Endodermal cell (in vitro differentiated cells): ENCODE measurements around the gene GSTM4. TPM values are rescaled to one million over a fixed set of nuclear protein-coding genes. Genes with fewer than 3 reads are reported as not detected.

Source experiments
- DNase-seq: peaks from one replicate; pipeline ENCODE4 v3.0.0-alpha.2; 2017
- H3K27ac ChIP-seq: 2 replicates; pipeline ENCODE4 v1.5.1; 2013; ENCODE audit warnings: mild to moderate bottlenecking, low read depth, low read length, moderate library complexity
- H3K27me3 ChIP-seq: 2 replicates; pipeline ENCODE4 v1.6.1; 2013; ENCODE audit warnings: mild to moderate bottlenecking, low read length, moderate library complexity; ENCODE audit not compliant: insufficient read depth, control insufficient read depth, poor library complexity, severe bottlenecking
- H3K36me3 ChIP-seq: 2 replicates; pipeline ENCODE4 v1.7.0; 2013; ENCODE audit warnings: mild to moderate bottlenecking, low read length, moderate library complexity; ENCODE audit not compliant: control insufficient read depth, insufficient read depth
- H3K4me1 ChIP-seq: one replicate; pipeline ENCODE4 v1.7.0; 2013; ENCODE audit warnings: low read length; ENCODE audit not compliant: control insufficient read depth, insufficient read depth
- H3K4me3 ChIP-seq: 2 replicates; pipeline ENCODE4 v1.5.1; 2013; ENCODE audit warnings: mild to moderate bottlenecking, low read length, moderate library complexity
- H3K9ac ChIP-seq: 2 replicates; pipeline ENCODE4 v1.6.1; 2013; ENCODE audit warnings: mild to moderate bottlenecking, low read length, moderate library complexity; ENCODE audit not compliant: poor library complexity, severe bottlenecking; ENCODE audit errors: extremely low read depth
- H3K9me3 ChIP-seq: 2 replicates; pipeline ENCODE4 v1.6.1; 2013; ENCODE audit warnings: mild to moderate bottlenecking, low read length, moderate library complexity; ENCODE audit not compliant: control insufficient read depth
- H3K27ac Mint-ChIP-seq: 2 replicates; pipeline ENCODE4 v1.8.0; 2020; ENCODE audit warnings: mixed read lengths
- H3K27me3 Mint-ChIP-seq: 2 replicates; pipeline ENCODE4 v1.8.0; 2021; ENCODE audit warnings: mild to moderate bottlenecking, mixed read lengths; ENCODE audit not compliant: insufficient read depth
- H3K36me3 Mint-ChIP-seq: 2 replicates; pipeline ENCODE4 v1.8.0; 2020; ENCODE audit warnings: low read depth, mixed read lengths
- H3K4me1 Mint-ChIP-seq: 2 replicates; pipeline ENCODE4 v1.8.0; 2020; ENCODE audit warnings: mixed read lengths
- H3K4me3 Mint-ChIP-seq: 2 replicates; pipeline ENCODE4 v1.8.0; 2020; ENCODE audit warnings: mild to moderate bottlenecking, moderate library complexity, mixed read lengths
- H3K9me3 Mint-ChIP-seq: 2 replicates; pipeline ENCODE4 v1.8.0; 2020; ENCODE audit warnings: mild to moderate bottlenecking, mixed read lengths
- WGBS, 2 experiments: methylation state at CpG; one replicate each; pipeline versions ENCODE4 v1.1.5 to v1.1.7; 2013; ENCODE audit warnings: missing lambda C conversion rate in 2 of 2, mixed read lengths in 1 of 2; ENCODE audit not compliant: insufficient coverage in 1 of 2, insufficient read length in 1 of 2; 5-methylcytosine and 5-hydroxymethylcytosine counted together
- total RNA-seq, 2 donors: library from RNA; stranded (reverse); fragmentation: NEBNext Ultra II Directional in 1 of 2; extraction: Animal tissue kit (Norgen Biotek cat#: 25700) in 1 of 2; gene quantifications; 2 replicates in 1 of 2; 3 replicates in 1 of 2; pipeline ENCODE4 v1.2.1, GENCODE V29; 2021
- TF ChIP-seq, protein P1 (sequence below): fragments of 200-600 bp; sonication (generic); conservative IDR thresholded peaks from 2 replicates; pipeline ENCODE4 v1.5.0; 2021; ENCODE audit warnings: antibody characterized with exemption, mild to moderate bottlenecking

Gene GSTM4
- total RNA-seq, 2 donors from 2014 or later, result 20.1 to 28.5 TPM

DNA sequence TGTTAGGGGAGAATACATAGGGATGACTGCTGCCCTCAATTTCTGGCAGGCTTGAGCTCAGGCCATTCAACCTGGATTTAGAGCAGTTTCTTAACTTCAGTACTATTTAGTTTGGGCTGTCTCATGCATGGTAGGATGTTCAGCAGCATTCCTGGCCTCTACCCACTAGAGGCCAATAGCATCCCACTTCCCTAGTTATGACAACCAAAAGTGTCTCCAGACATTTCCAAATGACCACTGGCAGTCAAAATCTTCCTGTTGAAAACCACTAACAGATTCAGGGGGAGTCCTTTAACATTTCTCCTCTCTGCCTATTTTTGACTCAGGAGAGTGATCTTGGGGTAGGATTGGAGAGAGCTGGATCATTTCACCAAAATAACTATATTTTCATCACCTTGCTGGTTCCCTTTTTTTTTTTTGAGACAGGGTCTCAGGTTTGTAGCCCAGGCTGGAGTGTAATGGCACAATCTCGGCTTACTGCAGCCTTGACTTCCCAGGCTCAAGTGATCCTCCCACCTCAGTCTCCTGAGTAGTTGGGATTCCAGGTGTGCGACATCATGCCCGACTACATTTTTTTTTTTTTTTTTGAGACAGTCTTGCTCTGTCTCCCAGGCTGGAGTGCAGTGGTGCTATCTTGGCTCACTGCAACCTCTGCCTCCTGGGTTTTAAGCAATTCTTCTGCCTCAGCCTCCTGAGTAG, 45.1 kb upstream of the GSTM4 start:
- 90% methylated on average over 3 of the region's 3 CpGs; no CpG with 5 or more reads in 1 of the 2 experiments for WGBS, 2 experiments
- no peaks in the 10 kb centered on the region for H3K27me3 ChIP-seq
- H3K4me1 ChIP-seq, result no peaks in the 10 kb centered on the region
- no peak overlapping the region for H3K27ac ChIP-seq
- H3K9me3 ChIP-seq, result no peaks in the 10 kb centered on the region
- H3K36me3 ChIP-seq, result no peaks in the 10 kb centered on the region
- H3K9ac ChIP-seq, result peak overlapping the region; percentile 23
- Mint-ChIP-seq H3K36me3 (no peaks in the 10 kb centered on the region), H3K27ac (peak overlapping the region; percentile 83), H3K9me3 (no peaks in the 10 kb centered on the region), H3K4me1 (peaks cover 7% of the 10 kb centered on the region), H3K27me3 (no peaks in the 10 kb centered on the region), H3K4me3 (no peak overlapping the region)
- TF ChIP-seq, protein P1, sequence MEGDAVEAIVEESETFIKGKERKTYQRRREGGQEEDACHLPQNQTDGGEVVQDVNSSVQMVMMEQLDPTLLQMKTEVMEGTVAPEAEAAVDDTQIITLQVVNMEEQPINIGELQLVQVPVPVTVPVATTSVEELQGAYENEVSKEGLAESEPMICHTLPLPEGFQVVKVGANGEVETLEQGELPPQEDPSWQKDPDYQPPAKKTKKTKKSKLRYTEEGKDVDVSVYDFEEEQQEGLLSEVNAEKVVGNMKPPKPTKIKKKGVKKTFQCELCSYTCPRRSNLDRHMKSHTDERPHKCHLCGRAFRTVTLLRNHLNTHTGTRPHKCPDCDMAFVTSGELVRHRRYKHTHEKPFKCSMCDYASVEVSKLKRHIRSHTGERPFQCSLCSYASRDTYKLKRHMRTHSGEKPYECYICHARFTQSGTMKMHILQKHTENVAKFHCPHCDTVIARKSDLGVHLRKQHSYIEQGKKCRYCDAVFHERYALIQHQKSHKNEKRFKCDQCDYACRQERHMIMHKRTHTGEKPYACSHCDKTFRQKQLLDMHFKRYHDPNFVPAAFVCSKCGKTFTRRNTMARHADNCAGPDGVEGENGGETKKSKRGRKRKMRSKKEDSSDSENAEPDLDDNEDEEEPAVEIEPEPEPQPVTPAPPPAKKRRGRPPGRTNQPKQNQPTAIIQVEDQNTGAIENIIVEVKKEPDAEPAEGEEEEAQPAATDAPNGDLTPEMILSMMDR, result no peak
- no peak overlapping the region for H3K4me3 ChIP-seq
- peak; percentile 66 for DNase-seq

DNA sequence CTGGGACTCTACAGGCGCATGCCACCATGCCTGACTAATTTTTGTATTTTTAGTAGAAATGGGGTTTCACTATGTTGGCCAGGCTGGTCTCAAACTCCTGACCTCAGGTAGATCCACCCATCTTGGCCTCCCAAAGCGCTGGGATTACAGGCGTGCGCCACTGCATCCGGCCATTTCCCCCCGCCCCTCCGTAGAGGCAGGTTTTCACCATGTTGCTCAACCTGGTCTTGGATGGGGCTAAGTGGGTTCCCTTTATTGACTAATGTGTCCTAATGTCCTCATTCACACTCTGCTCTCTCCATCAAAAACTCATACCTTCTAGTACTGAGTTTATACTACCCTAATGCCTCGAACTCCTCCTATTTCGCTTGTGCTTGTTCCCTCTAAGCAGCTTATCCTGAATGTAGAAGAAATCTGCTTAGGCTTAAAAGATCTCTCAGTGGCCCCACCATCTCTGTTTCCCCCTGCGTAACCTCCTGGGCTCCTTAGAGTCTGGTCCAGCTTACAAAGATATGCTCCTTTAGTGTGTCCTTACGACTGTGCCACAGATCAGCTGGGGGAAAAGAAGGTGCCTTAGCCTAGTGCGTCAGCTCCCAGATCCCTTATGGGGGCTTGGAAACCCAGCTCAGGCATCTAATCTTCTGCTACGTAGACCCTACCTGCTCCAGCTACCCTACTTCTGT, 44.5 kb upstream of the GSTM4 start:
- no peak overlapping the region for H3K9ac ChIP-seq
- TF ChIP-seq, protein P1, result no peak
- H3K27me3 Mint-ChIP-seq, result no peaks in the 10 kb centered on the region
- H3K27ac ChIP-seq, result no peak overlapping the region
- H3K4me1 ChIP-seq, result no peaks in the 10 kb centered on the region
- peaks cover 7% of the 10 kb centered on the region for H3K4me1 Mint-ChIP-seq
- no peaks in the 10 kb centered on the region for H3K9me3 ChIP-seq
- DNase-seq, result peak; percentile 33
- H3K36me3 ChIP-seq, result no peaks in the 10 kb centered on the region
- WGBS, 2 experiments, result 91 to 100% methylated on average over 6 to 13 of the region's 13 CpGs
- H3K27me3 ChIP-seq, result no peaks in the 10 kb centered on the region
- no peak overlapping the region for H3K4me3 ChIP-seq
- peak overlapping the region; percentile 18 for H3K27ac Mint-ChIP-seq
- no peaks in the 10 kb centered on the region for H3K36me3 Mint-ChIP-seq
- no peaks in the 10 kb centered on the region for H3K9me3 Mint-ChIP-seq
- H3K4me3 Mint-ChIP-seq, result no peak overlapping the region

DNA sequence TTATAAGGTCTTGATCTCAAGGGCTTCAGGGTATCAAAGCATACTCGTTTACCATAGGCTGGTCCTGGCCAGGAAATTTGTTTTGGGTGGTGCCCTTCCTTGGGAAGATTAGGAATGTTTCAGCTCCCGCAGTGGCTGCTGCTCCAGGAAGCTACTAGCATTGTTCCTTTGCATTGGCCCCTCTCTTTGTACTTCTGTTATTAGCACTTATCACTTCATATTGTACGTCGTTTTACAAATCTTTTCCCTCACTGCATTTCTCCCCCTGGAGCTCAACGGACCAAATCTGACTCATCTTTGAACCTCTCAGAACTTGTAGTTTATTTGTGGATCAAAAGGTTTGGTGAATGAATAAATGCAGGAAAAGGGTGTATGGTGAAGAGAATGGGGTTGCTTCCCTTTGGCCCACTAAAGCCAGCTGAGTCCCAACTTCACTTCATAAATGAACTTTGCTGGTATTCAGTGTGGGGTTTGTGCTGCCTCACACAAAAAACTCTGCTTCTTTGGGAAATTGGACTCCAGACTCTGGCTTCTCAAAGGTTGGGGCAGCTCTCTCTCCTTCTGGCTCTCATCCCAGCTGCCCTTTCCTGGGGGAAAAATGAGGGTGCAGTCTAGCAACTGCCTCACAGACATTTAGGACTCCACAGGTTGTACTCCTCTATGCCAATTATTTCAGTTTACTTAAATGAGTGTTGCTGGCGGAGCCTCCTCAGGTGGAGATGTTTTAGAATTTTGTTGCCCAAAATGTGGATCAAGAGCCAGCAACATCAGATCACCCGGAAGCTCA, 42.3 kb upstream of the GSTM4 start:
- TF ChIP-seq, protein P1, result no peak
- H3K9ac ChIP-seq, result no peak overlapping the region
- no peak overlapping the region for H3K4me3 ChIP-seq
- H3K27ac ChIP-seq, result no peak overlapping the region
- no peaks in the 10 kb centered on the region for H3K9me3 ChIP-seq
- no peaks in the 10 kb centered on the region for H3K36me3 ChIP-seq
- H3K27me3 Mint-ChIP-seq, result no peaks in the 10 kb centered on the region
- no peak overlapping the region for H3K27ac Mint-ChIP-seq
- H3K27me3 ChIP-seq, result no peaks in the 10 kb centered on the region
- H3K9me3 Mint-ChIP-seq, result no peaks in the 10 kb centered on the region
- H3K4me1 Mint-ChIP-seq, result peaks cover 13% of the 10 kb centered on the region
- H3K4me1 ChIP-seq, result no peaks in the 10 kb centered on the region
- H3K4me3 Mint-ChIP-seq, result no peak overlapping the region
- no peaks in the 10 kb centered on the region for H3K36me3 Mint-ChIP-seq
- WGBS, 2 experiments, result 76 to 88% methylated on average over 4 to 7 of the region's 7 CpGs
- DNase-seq, result peak; percentile 42
